HG02884 (cell line): Measurements from ENCODE around the gene NCKIPSD.

Experiments used
- ATAC-seq: cut with Tn5 transposase; IDR thresholded peaks from one replicate; pipeline ENCODE4 v1.9.1; 2021; ENCODE audit warnings: mild to moderate bottlenecking, moderate library complexity; ENCODE audit not compliant: unreplicated experiment

The NCKIPSD gene

DNA sequence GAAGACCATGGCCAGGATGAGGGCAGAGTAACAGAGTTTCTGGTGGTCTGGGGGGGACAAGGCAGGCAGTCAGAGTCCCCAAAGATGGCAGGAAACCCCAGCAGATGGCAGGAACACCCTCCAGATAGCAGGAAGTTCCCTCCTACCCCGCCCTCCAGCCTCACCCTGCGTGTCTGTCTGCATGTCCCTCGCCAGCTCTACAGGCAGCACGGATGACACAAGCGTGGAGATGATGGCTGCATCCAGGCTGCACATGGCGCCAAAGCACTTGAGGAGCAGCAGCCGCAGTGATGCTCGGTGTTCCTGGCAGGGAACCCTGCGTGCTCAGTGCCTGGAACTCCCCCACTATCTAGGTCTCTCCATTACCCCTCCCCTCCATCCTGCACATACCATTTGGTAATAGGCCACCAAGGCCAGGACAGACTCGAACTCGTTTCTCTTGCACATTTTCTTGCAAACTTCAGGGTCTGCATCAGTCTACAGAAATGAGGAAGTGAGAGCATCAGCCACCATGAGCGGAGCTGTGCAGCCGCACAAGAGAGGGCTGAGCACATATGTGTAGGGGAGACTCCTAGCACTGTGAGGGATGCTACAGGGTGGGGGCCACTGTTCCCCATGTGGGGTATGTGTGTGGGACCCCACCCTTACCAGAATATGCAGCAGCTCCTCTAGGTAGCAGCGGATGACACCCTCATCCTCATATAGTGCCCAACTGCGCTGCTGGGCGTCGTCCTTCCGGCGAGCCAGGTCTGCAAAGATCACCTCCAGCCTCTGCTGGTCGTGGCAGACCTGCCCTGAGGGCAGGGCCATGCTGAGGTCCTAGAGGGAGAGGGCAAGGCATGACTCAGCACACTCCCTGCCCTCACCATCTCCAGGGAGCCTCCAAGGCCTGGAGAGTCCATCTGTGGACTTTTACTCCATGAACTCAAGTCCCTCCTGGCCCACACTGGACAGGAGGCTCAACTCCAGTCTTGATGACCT, 6.0 kb downstream of the NCKIPSD start:
- ATAC-seq, result no peak

DNA sequence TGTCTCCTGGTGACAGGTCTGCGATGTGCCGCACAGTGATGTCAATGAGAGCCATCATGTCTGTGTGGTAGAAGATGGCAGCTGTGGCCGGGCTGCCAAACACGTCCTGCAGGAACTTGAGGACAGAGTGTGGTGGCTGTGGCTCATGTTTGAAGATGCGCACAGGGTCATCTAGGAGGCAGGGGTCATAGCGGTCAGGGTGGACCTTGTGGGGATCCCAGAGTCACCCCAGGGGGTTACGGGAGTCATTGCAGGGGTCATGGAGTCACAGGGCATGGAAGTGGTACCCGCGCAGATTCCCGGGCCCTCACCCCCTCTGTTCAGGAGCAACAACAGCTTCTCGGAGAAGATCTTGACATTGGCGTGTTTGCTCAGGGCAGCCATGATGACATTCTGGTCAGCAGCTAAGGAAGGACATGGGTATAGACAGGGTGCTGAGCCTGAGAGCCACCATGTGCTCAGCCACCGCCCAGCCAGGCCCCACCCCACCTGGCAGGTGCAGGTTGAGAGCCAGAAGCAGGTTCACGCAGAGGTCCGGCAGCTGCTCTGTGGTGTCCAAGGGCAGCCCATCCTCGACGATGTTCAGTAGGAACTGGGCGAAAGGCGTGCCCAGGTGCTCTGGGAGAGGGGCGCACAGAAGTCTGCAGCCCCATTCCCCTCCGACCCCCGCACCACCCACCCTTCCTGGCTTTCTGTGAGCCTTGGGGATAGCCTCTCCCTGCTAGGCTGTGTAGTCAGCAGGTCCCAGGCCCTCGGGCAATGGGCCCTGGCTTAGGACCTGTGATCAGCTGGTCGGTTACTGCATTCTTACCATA, 6.9 kb downstream of the NCKIPSD start:
- no peak for ATAC-seq

DNA sequence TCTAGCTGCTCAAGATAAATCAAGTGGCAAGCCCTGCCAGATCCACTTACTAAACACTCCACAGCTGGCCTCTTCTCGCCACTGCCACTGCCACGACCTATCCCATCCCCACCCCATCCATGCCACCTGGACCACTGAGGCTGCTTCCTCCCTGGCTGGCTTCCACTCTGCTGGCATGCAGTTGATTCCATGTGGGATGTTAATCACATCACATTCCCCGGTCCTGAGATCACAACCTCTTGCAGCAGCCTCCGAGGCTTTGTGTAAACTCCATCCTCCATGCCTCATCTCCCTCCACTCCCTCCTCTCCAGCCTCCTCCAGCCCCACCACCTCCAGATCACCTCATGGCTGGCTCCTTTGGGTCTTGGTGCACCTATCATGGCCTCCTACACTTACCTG, 7.7 kb downstream of the NCKIPSD start:
- no peak for ATAC-seq

DNA sequence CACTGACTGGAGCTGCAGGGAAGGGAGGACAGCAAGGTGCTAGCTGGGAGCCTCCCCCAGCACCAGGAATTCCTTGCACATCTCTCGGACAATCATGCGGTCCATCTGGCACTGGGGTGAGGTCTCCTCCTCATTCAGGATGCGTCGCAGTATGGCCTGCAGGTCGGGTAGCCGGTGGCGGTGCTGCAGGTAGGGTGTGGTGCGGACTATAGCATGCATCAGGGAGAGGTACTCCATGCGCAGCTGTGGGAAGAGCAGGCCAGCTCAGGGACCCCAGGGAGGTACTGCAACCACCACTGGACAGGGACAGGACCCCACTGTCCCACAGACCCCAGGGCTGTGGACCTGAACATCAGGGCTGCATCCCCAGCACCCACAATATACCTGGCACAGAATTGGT, 11.2 kb downstream of the NCKIPSD start:
- no peak for ATAC-seq

DNA sequence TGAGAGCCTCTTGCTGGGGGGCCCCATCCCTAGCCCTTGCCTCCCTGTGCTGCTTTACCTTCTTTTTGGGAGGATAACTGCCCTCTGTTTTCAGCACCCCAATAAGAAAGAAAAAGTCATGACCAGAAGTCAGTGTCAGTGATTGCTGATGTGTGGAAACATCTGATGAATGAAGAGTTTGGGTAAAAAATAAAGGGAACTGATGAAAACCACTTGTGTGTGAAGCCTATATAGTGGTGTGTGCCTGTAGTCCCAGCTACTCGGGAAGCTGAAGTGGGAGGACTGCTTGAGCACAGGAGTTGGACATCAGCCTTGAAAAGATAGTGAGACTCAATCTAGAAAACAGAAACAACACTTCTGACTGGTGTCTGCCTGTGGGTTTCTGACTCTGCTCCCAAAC, 13.2 kb downstream of the NCKIPSD start:
- no peak for ATAC-seq

DNA sequence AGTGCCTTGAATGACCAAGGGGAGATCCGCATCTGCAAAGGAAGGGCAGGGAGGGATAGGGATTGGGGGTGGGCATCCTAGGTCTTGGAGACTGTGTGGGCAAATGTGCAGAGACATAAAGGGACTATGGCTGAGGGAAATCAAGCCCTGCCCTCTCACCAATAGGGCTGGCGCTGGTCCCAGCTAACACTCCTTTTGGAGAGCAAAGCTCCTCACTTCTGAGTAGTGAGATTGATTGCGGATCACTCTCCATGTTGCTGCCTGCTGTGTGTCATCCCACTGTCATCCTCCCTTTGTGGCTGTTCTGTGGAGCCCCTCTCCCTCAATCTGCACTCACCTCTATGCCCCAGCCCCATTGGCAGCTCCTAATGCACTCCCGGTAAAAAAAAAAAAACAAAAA, 20.8 kb downstream of the NCKIPSD start:
- ATAC-seq, result no peak

DNA sequence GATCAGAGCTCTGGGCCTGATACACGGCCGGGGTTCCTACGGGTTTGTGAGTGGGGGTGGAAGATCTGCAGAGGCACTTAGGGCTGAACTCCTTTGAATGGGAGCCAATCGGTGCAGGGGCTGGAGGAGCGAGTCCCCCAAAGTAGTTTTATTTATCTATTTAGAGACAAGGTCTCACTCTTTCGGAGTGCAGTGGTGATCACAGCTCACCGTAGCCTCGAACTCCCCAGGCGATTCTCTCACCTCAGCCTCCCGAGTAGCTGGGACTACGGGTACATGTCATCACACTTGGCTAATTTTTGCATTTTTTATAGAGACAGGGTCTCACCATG, 21.4 kb downstream of the NCKIPSD start:
- ATAC-seq, result no peak

DNA sequence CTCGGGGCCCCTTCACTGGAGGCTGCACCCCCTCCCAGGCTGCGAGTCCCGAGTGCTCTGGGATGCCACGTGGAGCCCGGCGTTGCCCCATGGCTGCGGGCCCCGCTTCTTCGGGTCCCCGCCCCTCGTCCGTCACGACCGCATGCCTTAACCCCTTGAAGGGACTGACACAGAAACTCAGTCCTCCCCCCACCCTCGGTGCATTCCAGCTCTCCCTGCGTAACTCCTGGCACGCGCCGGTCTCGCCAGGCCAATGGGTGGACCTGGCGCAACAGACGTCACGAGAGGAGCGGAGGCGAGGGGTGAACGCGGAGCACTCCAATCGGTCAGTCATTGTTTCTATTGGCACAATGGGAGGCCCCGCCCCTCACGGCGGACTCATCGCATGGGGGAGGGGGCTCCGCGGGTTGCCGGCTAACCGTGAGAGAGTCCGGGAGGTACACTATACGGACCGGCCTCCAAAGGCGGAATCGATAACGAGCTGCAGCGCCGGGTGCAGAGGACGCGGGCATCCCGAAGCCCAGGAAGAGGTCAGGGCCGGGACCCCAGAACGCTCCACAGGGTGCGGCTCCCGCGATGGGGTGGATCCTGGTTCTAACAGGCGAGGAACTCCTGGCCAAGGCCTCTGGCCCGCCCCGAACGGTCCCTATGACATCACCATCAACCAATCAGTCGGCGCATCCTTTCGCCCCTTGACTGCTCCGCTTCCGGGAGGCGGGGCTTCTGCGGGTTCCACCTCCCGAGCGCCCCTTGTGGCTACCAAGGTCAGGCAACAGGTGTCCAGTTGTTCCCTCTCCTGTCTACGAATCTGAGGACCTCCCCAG, 22.0 kb downstream of the NCKIPSD start:
- peak; percentile 81 for ATAC-seq

DNA sequence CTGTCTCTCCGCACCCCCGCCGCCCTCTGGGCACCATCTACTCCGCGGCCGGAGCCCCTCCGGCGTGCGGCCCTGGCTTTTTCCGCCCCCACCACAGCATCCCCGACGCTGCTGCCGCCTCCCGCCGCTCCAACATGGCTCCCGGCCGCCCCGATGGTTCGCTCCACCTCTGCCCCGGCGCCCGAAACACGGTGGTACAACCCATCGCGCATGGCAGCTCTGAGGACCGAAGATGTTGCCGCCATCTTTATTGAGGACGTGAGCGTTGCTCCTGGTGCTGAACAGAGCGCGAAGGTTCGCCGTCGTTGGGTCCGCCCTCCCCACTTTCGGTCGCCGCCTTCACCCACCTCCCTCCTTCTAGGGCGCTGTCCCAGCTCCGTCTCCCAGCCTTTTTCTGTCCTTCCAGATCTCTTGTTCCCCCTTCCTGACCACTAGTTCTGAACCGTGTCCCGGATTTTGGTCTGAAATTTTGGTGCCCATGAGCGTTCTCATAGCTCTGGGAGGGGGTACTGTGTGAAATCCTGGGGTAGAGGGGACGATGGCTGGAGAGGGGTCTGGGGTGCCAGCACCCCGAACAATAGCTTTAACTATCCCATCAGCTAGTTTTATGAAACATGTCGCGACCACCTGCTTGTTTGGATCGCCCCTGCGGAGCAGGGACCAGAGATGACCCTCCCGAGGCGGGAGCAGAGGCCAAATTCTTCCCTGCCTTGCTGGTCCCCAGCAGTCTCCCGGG, 22.8 kb downstream of the NCKIPSD start, which contains the start of gene CELSR3:
CELSR3 (minus strand) TSS at position 134 of the 736 bp plus-strand sequence. CDS start 252 bp downstream, outside the sequence.
- ATAC-seq, result no peak

DNA sequence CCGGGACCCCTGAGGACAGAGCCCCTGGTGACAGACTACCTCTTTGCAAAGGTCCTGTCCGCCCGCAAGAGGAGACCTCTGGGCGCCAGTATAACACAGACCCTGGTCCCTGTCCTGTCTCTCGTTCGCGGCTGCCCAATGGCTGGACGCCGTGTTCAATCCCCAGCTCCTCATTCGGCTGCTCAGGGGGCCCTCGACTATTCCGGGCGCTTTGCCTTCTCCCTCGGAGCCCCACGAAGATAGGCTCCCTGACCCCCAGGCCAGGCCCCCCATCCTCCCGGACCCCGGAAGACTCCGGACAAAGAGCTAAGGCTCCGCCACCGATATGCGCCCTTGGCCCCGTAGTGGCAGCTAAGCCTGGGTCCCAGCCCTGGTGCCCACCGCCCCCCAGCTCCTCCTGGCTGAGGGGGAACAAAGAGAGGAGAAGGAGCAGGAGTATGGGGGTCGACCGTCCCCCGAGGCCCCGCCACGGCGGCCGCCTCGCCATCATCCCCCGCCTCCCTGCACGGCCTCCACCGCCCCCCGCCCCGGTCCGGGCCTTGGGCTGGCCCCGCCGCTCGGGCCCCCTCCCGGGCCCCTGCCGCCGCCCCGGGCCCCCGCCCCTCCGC, 23.5 kb downstream of the NCKIPSD start:
- no peak for ATAC-seq

DNA sequence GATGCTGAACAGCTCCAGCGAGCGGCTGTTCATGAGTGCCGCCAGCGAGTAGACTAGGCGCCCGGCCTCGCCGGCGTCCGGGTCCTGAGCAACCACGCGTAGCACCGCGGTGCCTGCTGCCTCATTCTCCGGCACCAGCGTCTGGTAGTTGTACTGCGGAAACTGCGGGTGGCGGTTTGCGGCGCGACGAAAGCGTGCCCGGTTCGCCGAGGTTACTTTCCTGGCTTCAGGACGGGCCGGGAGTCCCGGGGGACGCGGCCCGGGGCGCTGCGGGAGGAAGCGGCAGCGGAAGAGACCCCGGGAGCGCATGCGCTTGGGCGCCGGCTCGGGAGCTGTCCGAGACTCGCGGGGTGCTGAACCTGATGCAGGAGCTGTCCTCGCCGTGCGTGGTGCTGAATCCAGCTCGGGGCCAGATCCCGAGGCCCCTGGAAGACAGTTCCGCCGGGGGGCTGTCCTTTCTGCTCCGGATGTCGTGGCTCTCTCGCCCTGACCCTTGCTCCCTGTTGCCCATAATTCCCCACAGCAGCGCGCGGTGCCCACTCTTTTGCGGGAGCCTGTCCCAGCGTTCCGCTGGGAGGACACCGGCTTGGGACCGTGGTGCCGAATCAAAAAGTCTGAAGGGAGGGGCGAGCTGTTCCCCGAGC, 24.1 kb downstream of the NCKIPSD start:
- no peak for ATAC-seq

DNA sequence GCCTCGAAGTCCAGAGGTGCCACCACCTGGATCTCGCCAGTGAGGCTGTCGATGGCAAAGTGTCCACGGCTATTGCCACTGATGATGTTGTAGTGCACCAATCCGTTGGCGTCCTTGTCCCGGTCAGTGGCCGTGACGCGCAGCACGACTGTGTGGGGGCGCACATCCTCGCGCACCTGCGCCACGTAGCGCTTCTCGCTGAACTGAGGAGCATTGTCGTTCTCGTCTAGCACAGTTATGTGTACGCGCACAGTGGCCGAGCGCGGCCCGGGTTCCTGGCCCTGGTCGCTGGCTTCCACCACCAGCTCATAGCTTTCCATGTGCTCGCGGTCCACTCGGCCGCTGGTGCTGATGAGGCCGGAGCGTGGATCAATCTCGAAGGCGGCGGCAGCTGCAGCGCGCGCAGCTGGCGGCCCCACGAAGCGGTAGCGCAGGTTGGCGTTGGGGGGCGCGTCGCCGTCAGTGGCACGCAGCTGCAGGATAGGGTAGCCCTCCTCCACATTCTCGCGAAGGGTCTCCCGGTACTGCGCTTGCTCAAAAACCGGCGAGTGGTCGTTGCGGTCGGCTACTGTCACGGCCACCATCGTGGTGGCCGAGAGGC, 24.8 kb downstream of the NCKIPSD start:
- no peak for ATAC-seq

DNA sequence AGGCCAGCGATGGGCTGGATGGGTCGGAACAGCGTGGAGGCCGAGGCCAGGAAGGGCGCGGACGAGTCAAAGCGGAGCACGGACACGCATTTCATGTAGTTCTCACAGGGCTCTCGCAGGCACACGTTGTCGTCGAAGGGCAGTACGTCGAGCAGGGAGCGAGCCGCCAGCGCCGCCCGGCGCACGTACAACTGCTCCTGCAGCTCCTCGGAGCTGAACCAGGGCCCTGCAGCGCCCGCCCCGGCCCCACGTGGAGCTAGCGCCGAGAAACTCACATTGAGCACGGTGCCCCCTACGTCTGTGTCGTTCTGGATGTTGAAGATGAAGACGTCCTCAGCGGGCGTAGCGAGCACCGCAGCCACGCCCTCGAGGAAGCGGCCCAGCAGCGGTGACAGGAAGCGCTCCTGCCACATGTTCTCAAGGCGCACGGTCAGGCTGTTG, 28.9 kb downstream of the NCKIPSD start:
- no peak for ATAC-seq

DNA sequence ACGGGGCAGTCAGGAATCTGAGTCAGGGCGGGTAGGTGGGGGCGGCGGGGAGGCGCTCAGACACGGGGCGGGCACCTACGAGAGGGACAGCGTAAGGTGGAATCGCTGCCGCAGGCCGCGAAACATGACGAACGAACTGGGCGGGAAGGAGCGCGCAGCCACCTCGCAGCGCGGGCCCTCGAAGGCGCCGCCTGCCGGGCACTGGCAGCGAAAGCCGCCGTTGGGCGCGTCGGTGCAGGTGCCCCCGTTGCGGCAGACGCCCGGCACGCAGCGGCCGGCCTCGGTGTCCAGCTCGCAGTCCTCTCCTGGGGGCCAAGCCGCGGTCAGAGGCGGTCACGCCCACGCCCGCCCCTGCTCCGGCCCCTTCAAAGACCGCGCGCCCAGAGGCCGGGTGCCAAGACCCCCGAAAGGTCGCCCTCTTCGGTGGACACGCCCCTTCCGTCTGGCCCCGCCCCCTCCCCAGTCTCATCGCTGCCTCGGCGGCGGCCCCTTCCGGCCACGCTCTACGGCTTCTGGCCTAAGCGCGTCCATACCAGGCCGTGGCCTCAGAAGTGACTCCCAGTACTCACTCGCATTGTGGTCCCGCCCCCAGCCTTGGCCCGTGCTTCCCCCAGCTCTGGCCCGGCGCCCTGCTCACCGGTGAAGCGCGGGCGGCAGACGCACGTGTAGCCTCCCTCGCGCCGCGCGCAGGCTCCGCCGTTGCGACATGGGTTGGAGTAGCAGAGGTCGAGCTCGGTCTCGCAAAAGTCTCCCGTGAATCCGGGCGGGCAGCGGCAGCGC, 29.5 kb downstream of the NCKIPSD start:
- no peak for ATAC-seq

DNA sequence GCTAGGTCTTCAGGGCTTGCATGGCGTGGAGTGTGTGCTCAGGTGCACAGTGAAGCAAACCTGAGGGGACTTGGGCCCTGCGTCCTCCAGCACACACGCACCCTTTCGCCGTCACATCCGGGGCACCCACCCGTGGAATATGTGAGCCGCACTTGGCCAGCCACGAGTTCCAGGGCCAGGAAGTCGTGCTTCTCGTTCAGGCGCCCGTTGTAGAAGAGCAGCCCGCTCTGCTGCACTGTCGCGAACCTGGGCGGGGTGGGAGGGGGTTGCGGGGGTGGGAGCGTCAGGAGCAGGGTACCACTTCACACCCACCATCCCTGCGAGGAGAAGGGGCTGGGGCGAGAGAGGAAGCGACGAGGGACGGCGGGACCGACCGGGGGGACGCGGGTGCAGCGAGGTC, 30.1 kb downstream of the NCKIPSD start:
- ATAC-seq, result no peak

DNA sequence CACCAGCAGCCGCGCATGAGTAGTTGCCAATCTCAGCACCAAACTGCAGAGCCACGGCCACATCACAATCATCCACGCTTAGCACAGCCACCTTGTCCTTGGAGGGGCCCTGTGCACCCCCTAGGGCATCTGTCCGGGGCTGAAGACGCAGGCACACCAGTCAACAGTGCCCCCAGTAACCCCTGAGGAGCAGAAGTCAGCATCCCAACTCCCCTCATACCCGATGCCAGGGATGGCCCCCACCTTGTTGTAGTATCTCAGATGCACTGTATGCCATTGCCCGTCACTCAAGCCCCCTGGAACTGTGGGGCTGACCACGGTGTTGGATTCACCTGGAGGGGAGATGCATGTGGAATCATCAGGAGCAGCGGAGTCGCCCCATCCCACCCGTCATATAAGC, 30.7 kb downstream of the NCKIPSD start:
- ATAC-seq, result no peak

DNA sequence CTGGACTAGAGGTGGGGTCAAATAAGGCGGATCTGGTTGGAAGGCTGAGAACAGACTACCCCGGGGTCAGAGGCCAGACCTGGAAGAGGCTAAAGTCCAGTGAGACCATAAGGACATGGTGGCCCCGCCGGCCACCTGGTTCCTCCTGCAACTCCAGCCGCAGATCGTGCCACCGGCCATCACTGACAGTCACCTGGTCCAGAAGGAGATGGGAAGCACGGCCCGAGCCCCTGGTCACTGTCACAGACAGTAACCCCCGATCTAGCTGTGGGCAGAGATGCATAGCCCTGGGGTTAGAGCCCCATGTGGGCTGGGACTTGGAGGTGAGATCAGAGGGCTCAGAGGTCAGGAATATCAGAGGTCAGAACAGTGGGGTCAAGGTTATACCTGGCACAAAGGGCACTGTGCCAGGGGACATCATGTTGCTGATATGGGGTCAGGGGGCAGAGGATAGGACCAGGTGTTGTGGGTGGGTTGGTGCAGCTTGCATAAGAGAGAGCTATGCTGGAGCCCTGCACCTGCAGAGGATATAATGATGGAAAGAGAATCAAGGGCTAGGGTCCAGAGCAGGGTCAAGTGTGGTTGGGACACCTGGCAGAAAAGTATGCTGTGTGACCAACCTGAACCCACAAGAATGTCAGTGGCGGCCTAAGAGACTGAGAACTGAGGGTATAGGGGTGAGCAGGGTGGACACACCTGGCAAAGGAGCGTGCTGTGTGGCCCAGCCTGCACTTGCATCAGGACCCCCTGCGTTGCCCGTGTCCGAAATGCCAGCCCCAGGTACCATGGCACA, 32.6 kb downstream of the NCKIPSD start:
- no peak for ATAC-seq
